Suprapubic skin (tissue), 4 donors: Measurements from ENCODE around the gene ATF6. TPM values are rescaled to one million over a fixed set of nuclear protein-coding genes. Genes with fewer than 3 reads are reported as not detected.

Experiments used
- DNase-seq, 2 donors: peaks; one replicate each; pipeline ENCODE4 v3.0.0-alpha.2; 2019; ENCODE audit warnings: low spot score in 2 of 2
- H3K27ac ChIP-seq: fragments of 200-600 bp; sonication (generic); one replicate; pipeline ENCODE4 v1.5.1; 2019
- H3K27me3 ChIP-seq: fragments of 200-600 bp; sonication (generic); one replicate; pipeline ENCODE4 v1.5.1; 2019
- H3K36me3 ChIP-seq: fragments of 200-600 bp; sonication (generic); one replicate; pipeline ENCODE4 v1.5.1; 2019
- H3K4me1 ChIP-seq: fragments of 200-600 bp; sonication (generic); one replicate; pipeline ENCODE4 v1.5.1; 2019
- H3K4me3 ChIP-seq: fragments of 200-600 bp; sonication (generic); one replicate; pipeline ENCODE4 v1.5.1; 2019; ENCODE audit warnings: mild to moderate bottlenecking
- H3K9me3 ChIP-seq: fragments of 200-600 bp; sonication (generic); one replicate; pipeline ENCODE4 v1.5.1; 2019
- EP300 ChIP-seq: sonication (generic); formaldehyde crosslinking; IDR thresholded peaks from one replicate; pipeline ENCODE4 v1.6.1; 2017; ENCODE audit warnings: antibody characterized with exemption
- POLR2A ChIP-seq, 2 donors: fragments of 450-650 bp; IDR thresholded peaks; one replicate each; pipeline ENCODE4 v1.6.1; 2017; ENCODE audit warnings: antibody characterized with exemption in 2 of 2, mild to moderate bottlenecking in 2 of 2, moderate library complexity in 2 of 2
- POLR2AphosphoS5 ChIP-seq, 3 donors: sonication (generic); formaldehyde crosslinking; IDR thresholded peaks; one replicate each; pipeline ENCODE4 v1.6.1; 2017; ENCODE audit warnings: antibody characterized with exemption in 3 of 3
- WGBS: methylation state at CpG from one replicate; pipeline ENCODE4 v1.1.5; 2018; 5-methylcytosine and 5-hydroxymethylcytosine counted together
- total RNA-seq, 4 donors: library from RNA; depleted of rRNA; stranded (reverse); fragments of >200 nt; gene quantifications; one replicate each; pipeline ENCODE4 v1.1.0, GENCODE V29; 2016
- TF ChIP-seq, protein P1 (sequence below), 2 donors: fragments of 200-600 bp in 1 of 2; fragments of 450-650 bp in 1 of 2; sonication (generic) in 1 of 2; IDR thresholded peaks; one replicate each; pipeline ENCODE4 v1.5.1; 2016 to 2019; ENCODE audit warnings: antibody characterized with exemption in 2 of 2, mild to moderate bottlenecking in 1 of 2, moderate library complexity in 1 of 2

The ATF6 gene
- total RNA-seq, 4 donors from 2014 or later = 28.0 to 32.4 (median 29.7) TPM

- TF ChIP-seq POLR2AphosphoS5 (IDR thresholded peaks at IDR 0.05) (no peak), POLR2A (IDR thresholded peaks at IDR 0.05) (no peak), EP300 (no peak)
- TF ChIP-seq, protein P1, sequence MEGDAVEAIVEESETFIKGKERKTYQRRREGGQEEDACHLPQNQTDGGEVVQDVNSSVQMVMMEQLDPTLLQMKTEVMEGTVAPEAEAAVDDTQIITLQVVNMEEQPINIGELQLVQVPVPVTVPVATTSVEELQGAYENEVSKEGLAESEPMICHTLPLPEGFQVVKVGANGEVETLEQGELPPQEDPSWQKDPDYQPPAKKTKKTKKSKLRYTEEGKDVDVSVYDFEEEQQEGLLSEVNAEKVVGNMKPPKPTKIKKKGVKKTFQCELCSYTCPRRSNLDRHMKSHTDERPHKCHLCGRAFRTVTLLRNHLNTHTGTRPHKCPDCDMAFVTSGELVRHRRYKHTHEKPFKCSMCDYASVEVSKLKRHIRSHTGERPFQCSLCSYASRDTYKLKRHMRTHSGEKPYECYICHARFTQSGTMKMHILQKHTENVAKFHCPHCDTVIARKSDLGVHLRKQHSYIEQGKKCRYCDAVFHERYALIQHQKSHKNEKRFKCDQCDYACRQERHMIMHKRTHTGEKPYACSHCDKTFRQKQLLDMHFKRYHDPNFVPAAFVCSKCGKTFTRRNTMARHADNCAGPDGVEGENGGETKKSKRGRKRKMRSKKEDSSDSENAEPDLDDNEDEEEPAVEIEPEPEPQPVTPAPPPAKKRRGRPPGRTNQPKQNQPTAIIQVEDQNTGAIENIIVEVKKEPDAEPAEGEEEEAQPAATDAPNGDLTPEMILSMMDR (IDR thresholded peaks at IDR 0.05) = no peak
- WGBS = 66% methylated on average over 3 of the region's 3 CpGs
- H3K4me3 ChIP-seq = no peak overlapping the region
- no peak overlapping the region for H3K27ac ChIP-seq
- H3K4me1 ChIP-seq = peaks cover 17% of the 10 kb centered on the region
- H3K36me3 ChIP-seq = no peaks in the 10 kb centered on the region
- DNase-seq = no peak
- no peaks in the 10 kb centered on the region for H3K9me3 ChIP-seq
- no peaks in the 10 kb centered on the region for H3K27me3 ChIP-seq
These were observed 72.2 kb downstream of the ATF6 start for GRCh38 chr1:161838362-161838761.

- Histone ChIP-seq H3K36me3 (no peaks in the 10 kb centered on the region), H3K27ac (no peak overlapping the region), H3K4me3 (no peak overlapping the region), H3K4me1 (peaks cover 17% of the 10 kb centered on the region), H3K9me3 (no peaks in the 10 kb centered on the region), H3K27me3 (no peaks in the 10 kb centered on the region)
- TF ChIP-seq EP300 (no peak), POLR2A (IDR thresholded peaks at IDR 0.05) (no peak), POLR2AphosphoS5 (IDR thresholded peaks at IDR 0.05) (no peak)
- TF ChIP-seq, protein P1 (IDR thresholded peaks at IDR 0.05) = no peak
- DNase-seq = no peak
These were observed 72.8 kb downstream of the ATF6 start for GRCh38 chr1:161838885-161839284.

DNA sequence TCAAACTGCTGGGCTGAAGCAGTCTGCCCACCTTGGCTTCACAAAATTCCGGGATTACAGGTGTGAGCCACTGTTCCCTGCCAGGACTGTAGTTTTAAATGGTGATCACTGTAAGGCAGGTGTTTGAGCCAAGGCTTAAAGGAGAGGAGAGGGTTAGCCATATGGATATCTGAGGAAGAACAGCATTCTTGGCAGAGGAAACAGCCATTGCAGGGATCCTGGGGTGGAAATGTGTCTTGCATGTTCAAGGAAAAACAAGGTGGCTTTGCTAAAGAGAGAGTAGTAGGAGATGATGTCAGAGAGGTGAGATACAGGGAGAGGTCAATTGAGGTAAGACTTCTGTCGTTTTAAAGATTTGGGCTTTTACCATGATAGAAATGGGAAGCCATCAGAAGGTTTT, 73.5 kb downstream of the ATF6 start:
- no peaks in the 10 kb centered on the region for H3K27me3 ChIP-seq
- H3K27ac ChIP-seq = no peak overlapping the region
- H3K36me3 ChIP-seq = no peaks in the 10 kb centered on the region
- TF ChIP-seq POLR2AphosphoS5 (IDR thresholded peaks at IDR 0.05) = no peak
- TF ChIP-seq EP300 = no peak
- TF ChIP-seq, protein P1 (IDR thresholded peaks at IDR 0.05) = no peak
- no peak for TF ChIP-seq POLR2A (IDR thresholded peaks at IDR 0.05)
- WGBS = 72% methylated on average over 2 of the region's 2 CpGs
- DNase-seq = no peak
- peaks cover 17% of the 10 kb centered on the region for H3K4me1 ChIP-seq
- H3K4me3 ChIP-seq = no peak overlapping the region
- no peaks in the 10 kb centered on the region for H3K9me3 ChIP-seq

DNA sequence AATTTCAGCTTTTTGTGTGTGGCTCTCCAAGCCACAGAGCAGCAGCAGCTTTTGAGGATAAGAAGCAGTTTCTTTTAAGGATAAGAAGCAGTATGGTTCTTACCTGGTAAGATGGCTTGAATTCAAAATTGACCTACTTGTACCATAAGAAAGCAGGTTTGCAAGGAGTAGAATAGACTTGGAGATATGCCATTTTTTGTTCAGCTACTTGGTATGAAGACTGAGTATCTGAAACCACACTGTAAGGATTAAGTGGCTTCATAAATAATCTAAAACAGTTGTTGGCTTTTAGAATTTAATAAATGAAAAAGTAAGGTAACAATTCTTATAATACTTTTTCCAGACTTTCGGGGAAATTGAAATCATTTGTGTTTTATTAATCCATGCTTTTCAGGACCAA, 74.2 kb downstream of the ATF6 start:
- Histone ChIP-seq H3K4me3 (no peak overlapping the region), H3K9me3 (no peaks in the 10 kb centered on the region), H3K27ac (no peak overlapping the region), H3K36me3 (no peaks in the 10 kb centered on the region), H3K27me3 (no peaks in the 10 kb centered on the region), H3K4me1 (peaks cover 17% of the 10 kb centered on the region)
- no peak for DNase-seq
- TF ChIP-seq, protein P1 (IDR thresholded peaks at IDR 0.05) = no peak
- TF ChIP-seq POLR2A (IDR thresholded peaks at IDR 0.05) (no peak), EP300 (no peak), POLR2AphosphoS5 (IDR thresholded peaks at IDR 0.05) (no peak)
- 81% methylated on average over 1 of the region's 1 CpG for WGBS

GRCh38 chr1:161843156-161843555, 77.0 kb downstream of the ATF6 start:
- Histone ChIP-seq H3K27me3 (no peaks in the 10 kb centered on the region), H3K36me3 (peaks cover 8% of the 10 kb centered on the region), H3K27ac (no peak overlapping the region), H3K9me3 (no peaks in the 10 kb centered on the region), H3K4me1 (peaks cover 16% of the 10 kb centered on the region), H3K4me3 (no peak overlapping the region)
- DNase-seq = no peak
- 19% methylated on average over 1 of the region's 1 CpG for WGBS
- TF ChIP-seq EP300 (no peak), POLR2AphosphoS5 (IDR thresholded peaks at IDR 0.05) (no peak), POLR2A (IDR thresholded peaks at IDR 0.05) (no peak)
- TF ChIP-seq, protein P1 (IDR thresholded peaks at IDR 0.05) = no peak
